22Rv1 (cell line): ENCODE measurements around the gene RD3L.

ENCODE experiments used
- ZFX ChIP-seq: fragments of 450-650 bp; IDR thresholded peaks from 2 replicates; pipeline ENCODE4 v1.6.1; 2017; ENCODE audit warnings: antibody characterized with exemption, borderline replicate concordance
- TF ChIP-seq, protein P1 (sequence below): fragments of 450-650 bp; IDR thresholded peaks from 2 replicates; pipeline ENCODE4 v1.5.1; 2017; ENCODE audit warnings: mild to moderate bottlenecking

DNA sequence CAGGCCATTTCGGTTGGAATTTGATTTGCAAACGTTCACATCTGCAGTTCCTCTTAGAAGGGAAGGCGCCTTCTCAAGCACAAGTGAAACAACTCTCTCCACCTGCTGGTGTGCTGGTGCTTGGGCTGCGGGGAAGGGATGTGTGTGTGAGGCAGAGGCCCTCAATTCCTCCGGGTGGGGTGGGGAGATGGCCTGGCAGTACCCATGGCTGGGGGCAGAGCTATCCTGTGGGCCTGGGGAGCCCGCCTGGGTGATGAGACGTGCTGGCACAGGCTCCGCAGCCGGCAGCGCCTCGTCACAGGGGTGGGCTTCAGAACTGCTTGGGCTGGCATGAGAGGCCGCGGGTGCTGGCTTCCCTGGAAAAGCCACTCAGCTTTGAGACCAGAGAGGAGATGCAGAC, 43.0 kb downstream of the RD3L start:
- TF ChIP-seq, protein P1, sequence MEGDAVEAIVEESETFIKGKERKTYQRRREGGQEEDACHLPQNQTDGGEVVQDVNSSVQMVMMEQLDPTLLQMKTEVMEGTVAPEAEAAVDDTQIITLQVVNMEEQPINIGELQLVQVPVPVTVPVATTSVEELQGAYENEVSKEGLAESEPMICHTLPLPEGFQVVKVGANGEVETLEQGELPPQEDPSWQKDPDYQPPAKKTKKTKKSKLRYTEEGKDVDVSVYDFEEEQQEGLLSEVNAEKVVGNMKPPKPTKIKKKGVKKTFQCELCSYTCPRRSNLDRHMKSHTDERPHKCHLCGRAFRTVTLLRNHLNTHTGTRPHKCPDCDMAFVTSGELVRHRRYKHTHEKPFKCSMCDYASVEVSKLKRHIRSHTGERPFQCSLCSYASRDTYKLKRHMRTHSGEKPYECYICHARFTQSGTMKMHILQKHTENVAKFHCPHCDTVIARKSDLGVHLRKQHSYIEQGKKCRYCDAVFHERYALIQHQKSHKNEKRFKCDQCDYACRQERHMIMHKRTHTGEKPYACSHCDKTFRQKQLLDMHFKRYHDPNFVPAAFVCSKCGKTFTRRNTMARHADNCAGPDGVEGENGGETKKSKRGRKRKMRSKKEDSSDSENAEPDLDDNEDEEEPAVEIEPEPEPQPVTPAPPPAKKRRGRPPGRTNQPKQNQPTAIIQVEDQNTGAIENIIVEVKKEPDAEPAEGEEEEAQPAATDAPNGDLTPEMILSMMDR, result no peak
- TF ChIP-seq ZFX, result no peak
